Measurements from ENCODE around the gene RET. TPM values are rescaled to one million over a fixed set of nuclear protein-coding genes. Genes with fewer than 3 reads are reported as not detected.
A peak's percentile ranks its signal among the peaks of the same experiment; 100 is the strongest.
"Not testable (repeated sequence)": the region's sequence is repeated elsewhere in the genome, so short reads cannot be mapped to it uniquely, and the experiment has no call there.

RET gene
- total RNA-seq, 4 donors from 2014 or later: 1.4 to 3.9 (median 1.8) TPM

- Histone ChIP-seq H3K4me1 (peaks cover 0 to 63% (median 12%) of the 10 kb centered on the region in 3 donors), H3K9me3 (no peaks in the 10 kb centered on the region), H3K27me3 (no peaks in the 10 kb centered on the region), H3K27ac (peak overlapping the region; percentile 82 to 99 (median 97)), H3K36me3 (no peaks in the 10 kb centered on the region), H3K4me3 (peak overlapping the region; percentile 53 to 80)
- TF ChIP-seq POLR2A (IDR thresholded peaks at IDR 0.05) (no peak), POLR2AphosphoS5 (IDR thresholded peaks at IDR 0.05) (peak; percentile 27)
- ATAC-seq: peak; percentile 37
- 0 to 2% methylated on average over 18 to 21 of the region's 22 CpGs for whole genome bisulfite sequencing, 2 donors (ENCODE audit: low coverage in 1 of 2)
These were observed 61.9 kb downstream of the RET start for GRCh38 chr10:43138757-43139241.

DNA sequence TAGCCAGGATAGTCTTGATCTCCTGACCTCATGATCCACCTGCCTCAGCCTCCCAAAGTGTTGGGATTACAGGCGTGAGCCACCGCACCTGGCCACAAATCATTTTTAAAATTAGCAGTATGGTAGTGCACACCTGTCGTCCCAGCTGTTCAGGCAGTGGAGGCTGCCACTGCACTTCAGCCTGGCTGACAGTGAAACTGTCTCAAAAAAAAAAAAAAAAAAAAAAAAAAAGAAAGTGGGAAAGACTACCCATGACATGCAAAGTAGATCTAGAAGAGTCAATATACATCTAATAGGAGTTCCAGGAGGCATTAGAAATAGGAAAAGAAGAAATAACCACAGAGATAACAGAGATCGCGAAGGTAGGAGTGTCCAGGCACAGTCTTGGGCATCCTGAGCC is 64.6 kb downstream of the RET start:
- Histone ChIP-seq H3K27me3 (no peaks in the 10 kb centered on the region), H3K9me3 (no peaks in the 10 kb centered on the region), H3K27ac (no peak overlapping the region), H3K4me3 (no peak overlapping the region), H3K4me1 (peaks cover 0 to 58% (median 12%) of the 10 kb centered on the region in 3 donors), H3K36me3 (no peaks in the 10 kb centered on the region)
- no peak for ATAC-seq
- TF ChIP-seq EP300 (IDR thresholded peaks at IDR 0.05): no peak
- TF ChIP-seq POLR2A (IDR thresholded peaks at IDR 0.05): no peak
- no peak for TF ChIP-seq POLR2AphosphoS5 (IDR thresholded peaks at IDR 0.05)
- TF ChIP-seq, protein P1, sequence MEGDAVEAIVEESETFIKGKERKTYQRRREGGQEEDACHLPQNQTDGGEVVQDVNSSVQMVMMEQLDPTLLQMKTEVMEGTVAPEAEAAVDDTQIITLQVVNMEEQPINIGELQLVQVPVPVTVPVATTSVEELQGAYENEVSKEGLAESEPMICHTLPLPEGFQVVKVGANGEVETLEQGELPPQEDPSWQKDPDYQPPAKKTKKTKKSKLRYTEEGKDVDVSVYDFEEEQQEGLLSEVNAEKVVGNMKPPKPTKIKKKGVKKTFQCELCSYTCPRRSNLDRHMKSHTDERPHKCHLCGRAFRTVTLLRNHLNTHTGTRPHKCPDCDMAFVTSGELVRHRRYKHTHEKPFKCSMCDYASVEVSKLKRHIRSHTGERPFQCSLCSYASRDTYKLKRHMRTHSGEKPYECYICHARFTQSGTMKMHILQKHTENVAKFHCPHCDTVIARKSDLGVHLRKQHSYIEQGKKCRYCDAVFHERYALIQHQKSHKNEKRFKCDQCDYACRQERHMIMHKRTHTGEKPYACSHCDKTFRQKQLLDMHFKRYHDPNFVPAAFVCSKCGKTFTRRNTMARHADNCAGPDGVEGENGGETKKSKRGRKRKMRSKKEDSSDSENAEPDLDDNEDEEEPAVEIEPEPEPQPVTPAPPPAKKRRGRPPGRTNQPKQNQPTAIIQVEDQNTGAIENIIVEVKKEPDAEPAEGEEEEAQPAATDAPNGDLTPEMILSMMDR (IDR thresholded peaks at IDR 0.05): no peak
- 86 to 89% methylated on average over 2 of the region's 5 CpGs for whole genome bisulfite sequencing, 2 donors (ENCODE audit: low coverage in 1 of 2)

DNA sequence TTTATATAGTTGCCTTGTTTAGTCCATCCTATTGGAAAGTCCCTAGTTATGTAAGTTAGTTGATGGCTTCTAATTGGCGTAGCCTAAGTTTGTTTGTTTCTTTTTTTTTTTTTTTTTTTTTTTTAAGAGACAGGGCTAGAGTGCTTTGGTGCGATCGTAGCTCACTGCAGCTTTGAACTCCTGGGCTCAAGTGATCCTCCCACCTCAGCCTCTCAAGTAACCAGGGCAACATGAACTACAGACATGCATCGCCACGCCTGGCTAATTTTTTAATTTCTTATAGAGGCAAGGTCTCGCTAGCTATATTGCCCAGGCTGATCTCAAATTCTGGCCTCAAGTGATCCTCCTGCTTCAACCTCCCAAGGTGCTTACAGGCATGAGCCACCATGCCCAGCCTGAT is 68.4 kb downstream of the RET start:
- peaks cover 0 to 31% (median 0%) of the 10 kb centered on the region in 3 donors for H3K4me1 ChIP-seq
- peaks cover 0 to 9% (median 0%) of the 10 kb centered on the region in 3 donors for H3K9me3 ChIP-seq
- H3K27ac ChIP-seq: no peak overlapping the region
- 89 to 94% methylated on average over 4 to 6 of the region's 6 CpGs for WGBS, 2 donors (ENCODE audit: low coverage in 1 of 2)
- TF ChIP-seq POLR2A (IDR thresholded peaks at IDR 0.05) (no peak), EP300 (IDR thresholded peaks at IDR 0.05) (no peak)
- H3K27me3 ChIP-seq: no peaks in the 10 kb centered on the region
- H3K4me3 ChIP-seq: no peak overlapping the region
- ATAC-seq: no peak
- no peaks in the 10 kb centered on the region for H3K36me3 ChIP-seq

- not testable (repeated sequence) for H3K27me3 ChIP-seq, H3K9me3 ChIP-seq, H3K36me3 ChIP-seq, H3K4me3 ChIP-seq, ATAC-seq, H3K27ac ChIP-seq
- H3K4me1 ChIP-seq: peaks cover 0 to 29% (median 0%) of the 10 kb centered on the region in 3 donors
- 80% methylated on average over 1 of the region's 1 CpG; no CpG with 5 or more reads in 1 of the 2 donors for WGBS, 2 donors (ENCODE audit: low coverage in 1 of 2)
These were observed 69.1 kb downstream of the RET start for GRCh38 chr10:43145936-43146335.

GRCh38 chr10:43151371-43151770 is 74.5 kb downstream of the RET start:
- Histone ChIP-seq H3K36me3 (no peaks in the 10 kb centered on the region), H3K9me3 (peaks cover 0 to 9% (median 0%) of the 10 kb centered on the region in 3 donors), H3K4me1 (peaks cover 10 to 45% (median 11%) of the 10 kb centered on the region in 3 donors), H3K4me3 (no peak overlapping the region), H3K27me3 (no peaks in the 10 kb centered on the region), H3K27ac (no peak overlapping the region)
- TF ChIP-seq POLR2AphosphoS5 (IDR thresholded peaks at IDR 0.05): no peak
- TF ChIP-seq, protein P1 (IDR thresholded peaks at IDR 0.05): no peak
- TF ChIP-seq EP300 (IDR thresholded peaks at IDR 0.05): no peak
- no peak for TF ChIP-seq POLR2A (IDR thresholded peaks at IDR 0.05)
- ATAC-seq: no peak
- WGBS, 2 donors (ENCODE audit: low coverage in 1 of 2): 17 to 40% methylated on average over 1 to 2 of the region's 2 CpGs

DNA sequence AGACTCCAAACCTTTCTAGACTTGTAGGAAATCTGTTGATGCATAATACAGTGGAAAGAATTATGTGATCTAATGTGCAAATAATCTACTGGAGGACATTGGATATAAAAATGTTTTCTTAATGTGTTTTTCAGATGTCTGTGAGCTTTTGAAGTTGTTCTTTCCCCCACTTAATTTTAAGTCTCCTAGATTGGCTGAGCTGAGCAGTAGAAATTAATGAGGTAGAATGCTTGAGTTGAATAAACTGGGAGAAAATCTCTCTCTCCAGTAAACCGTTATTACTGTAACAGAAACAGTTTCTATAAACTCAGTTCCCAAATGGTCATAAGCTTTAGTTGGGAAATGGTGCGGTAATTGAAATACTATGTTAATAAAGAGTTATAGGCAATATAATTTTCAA is 77.0 kb downstream of the RET start:
- H3K27ac ChIP-seq: no peak overlapping the region
- H3K4me3 ChIP-seq: no peak overlapping the region
- 24 to 47% methylated on average over 2 of the region's 2 CpGs for WGBS, 2 donors (ENCODE audit: low coverage in 1 of 2)
- H3K36me3 ChIP-seq: no peaks in the 10 kb centered on the region
- peaks cover 0 to 6% (median 0%) of the 10 kb centered on the region in 3 donors for H3K9me3 ChIP-seq
- no peak for ATAC-seq
- no peaks in the 10 kb centered on the region for H3K27me3 ChIP-seq
- peak; percentile 29 for TF ChIP-seq POLR2AphosphoS5 (IDR thresholded peaks at IDR 0.05)
- no peak for TF ChIP-seq POLR2A (IDR thresholded peaks at IDR 0.05)
- H3K4me1 ChIP-seq: peaks cover 11 to 60% (median 14%) of the 10 kb centered on the region in 3 donors

DNA sequence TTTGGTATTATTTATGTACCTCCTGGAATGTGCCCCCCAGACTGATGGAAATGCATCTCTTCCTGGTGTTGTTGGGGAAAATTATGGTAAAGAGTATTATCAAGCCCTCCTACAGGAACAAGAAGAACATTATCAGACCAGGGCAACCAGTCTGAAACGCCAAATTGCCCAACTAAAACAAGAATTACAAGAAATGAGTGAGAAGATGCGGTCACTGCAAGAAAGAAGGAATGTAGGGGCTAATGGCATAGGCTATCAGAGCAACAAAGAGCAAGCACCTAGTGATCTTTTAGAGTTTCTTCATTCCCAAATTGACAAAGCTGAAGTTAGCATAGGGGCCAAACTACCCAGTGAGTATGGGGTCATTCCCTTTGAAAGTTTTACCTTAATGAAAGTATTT is 78.4 kb downstream of the RET start:
- 100% methylated on average over 1 to 2 of the region's 2 CpGs for WGBS, 2 donors (ENCODE audit: low coverage in 1 of 2)
- no peaks in the 10 kb centered on the region for H3K9me3 ChIP-seq
- no peak overlapping the region for H3K27ac ChIP-seq
- TF ChIP-seq, protein P1 (IDR thresholded peaks at IDR 0.05): no peak
- TF ChIP-seq POLR2A (IDR thresholded peaks at IDR 0.05) (no peak), EP300 (IDR thresholded peaks at IDR 0.05) (no peak), POLR2AphosphoS5 (IDR thresholded peaks at IDR 0.05) (no peak)
- no peaks in the 10 kb centered on the region for H3K27me3 ChIP-seq
- H3K4me3 ChIP-seq: no peak overlapping the region
- no peak for ATAC-seq
- no peaks in the 10 kb centered on the region for H3K36me3 ChIP-seq
- peaks cover 11 to 73% (median 18%) of the 10 kb centered on the region in 3 donors for H3K4me1 ChIP-seq
